GM10266 (cell line): ENCODE measurements around the gene SAMD14.

Experiments used
- DNase-seq: peaks from one replicate; pipeline ENCODE4 v3.0.0; 2012; ENCODE audit errors: extremely low spot score
- TF ChIP-seq, protein P1 (sequence below): IDR thresholded peaks from 2 replicates; pipeline ENCODE4 v1.5.1; 2012; ENCODE audit warnings: mild to moderate bottlenecking, low read depth; ENCODE audit not compliant: control insufficient read depth, insufficient read depth; ENCODE audit errors: missing control alignments

The SAMD14 gene

DNA sequence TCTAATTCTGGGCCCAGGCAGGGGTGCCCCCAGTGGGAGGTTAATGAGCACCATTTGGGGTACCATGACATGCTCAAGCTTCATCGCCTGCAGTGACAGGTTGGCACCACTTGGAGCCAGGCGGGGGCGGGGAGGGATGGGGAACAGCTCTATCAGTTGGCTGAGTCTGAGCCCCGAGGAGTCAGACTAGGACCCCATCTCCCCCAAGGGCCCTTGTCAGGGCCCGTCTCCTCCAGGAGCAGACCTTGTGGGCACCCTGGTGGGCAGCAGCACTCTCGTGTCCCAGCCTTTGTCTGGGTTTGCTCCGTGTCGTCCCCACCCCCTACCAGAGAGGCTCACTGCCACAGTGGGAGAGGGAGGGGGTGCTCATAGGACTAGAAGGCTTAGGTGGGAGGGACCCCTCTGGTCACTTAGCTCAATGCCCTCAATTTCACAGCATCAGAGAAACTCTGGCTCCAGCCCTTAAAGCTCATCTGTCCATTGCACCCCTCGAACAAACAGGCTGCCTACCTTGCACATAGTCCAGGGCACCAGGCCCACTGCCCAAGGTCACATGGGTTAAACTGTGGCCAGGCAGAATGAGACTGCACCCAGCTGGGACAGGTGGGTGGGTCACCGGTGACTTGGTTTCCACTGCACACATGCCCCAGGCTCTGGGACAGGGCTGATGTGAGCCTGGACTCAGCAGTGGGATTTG is 16.4 kb upstream of the SAMD14 start:
- TF ChIP-seq, protein P1, sequence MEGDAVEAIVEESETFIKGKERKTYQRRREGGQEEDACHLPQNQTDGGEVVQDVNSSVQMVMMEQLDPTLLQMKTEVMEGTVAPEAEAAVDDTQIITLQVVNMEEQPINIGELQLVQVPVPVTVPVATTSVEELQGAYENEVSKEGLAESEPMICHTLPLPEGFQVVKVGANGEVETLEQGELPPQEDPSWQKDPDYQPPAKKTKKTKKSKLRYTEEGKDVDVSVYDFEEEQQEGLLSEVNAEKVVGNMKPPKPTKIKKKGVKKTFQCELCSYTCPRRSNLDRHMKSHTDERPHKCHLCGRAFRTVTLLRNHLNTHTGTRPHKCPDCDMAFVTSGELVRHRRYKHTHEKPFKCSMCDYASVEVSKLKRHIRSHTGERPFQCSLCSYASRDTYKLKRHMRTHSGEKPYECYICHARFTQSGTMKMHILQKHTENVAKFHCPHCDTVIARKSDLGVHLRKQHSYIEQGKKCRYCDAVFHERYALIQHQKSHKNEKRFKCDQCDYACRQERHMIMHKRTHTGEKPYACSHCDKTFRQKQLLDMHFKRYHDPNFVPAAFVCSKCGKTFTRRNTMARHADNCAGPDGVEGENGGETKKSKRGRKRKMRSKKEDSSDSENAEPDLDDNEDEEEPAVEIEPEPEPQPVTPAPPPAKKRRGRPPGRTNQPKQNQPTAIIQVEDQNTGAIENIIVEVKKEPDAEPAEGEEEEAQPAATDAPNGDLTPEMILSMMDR = no peak
- DNase-seq = no peak

DNA sequence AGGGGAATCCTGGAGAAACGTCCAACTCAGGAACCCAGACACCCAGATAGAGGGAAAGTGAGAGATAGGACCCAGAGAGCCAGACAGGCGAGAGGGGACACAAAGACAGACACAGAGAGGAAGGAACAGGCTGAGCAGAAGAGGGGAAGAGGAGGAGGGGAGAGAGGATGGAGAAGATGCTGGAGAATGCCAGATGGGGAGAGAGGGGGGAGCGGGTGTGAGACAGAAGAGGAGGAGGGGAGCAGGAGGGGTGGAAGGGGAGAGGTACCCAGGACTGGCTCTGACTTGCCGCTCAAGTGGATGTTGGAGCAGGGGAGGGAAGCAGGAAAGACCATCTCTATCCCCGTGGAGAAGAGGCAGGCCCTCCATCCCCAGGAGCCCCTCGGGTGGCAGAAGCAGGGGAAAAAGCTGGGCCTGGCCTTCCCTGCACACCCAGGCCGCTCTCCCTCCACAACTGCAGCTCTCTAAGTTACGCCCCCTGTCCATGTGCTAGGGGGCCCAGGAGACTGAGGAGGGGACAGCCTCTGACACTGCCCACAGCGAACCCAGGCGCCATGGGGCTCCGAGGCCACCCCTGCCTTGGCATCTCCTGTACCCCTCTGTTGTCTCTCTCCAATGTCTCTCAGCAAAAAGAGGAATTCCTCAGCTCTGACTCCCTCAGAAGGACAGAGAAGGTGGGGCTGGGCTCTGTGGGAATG is 15.7 kb upstream of the SAMD14 start:
- TF ChIP-seq, protein P1 = no peak

GRCh38 chr17:50144845-50145531 is 15.0 kb upstream of the SAMD14 start:
- no peak for DNase-seq

More for the DNA sequence above, 15.7 kb upstream of the SAMD14 start:
- no peak for DNase-seq

GRCh38 chr17:50144355-50144754 is 14.4 kb upstream of the SAMD14 start:
- TF ChIP-seq, protein P1 = no peak
- DNase-seq = no peak

More at GRCh38 chr17:50144845-50145531, 15.0 kb upstream of the SAMD14 start:
- TF ChIP-seq, protein P1 = no peak

DNA sequence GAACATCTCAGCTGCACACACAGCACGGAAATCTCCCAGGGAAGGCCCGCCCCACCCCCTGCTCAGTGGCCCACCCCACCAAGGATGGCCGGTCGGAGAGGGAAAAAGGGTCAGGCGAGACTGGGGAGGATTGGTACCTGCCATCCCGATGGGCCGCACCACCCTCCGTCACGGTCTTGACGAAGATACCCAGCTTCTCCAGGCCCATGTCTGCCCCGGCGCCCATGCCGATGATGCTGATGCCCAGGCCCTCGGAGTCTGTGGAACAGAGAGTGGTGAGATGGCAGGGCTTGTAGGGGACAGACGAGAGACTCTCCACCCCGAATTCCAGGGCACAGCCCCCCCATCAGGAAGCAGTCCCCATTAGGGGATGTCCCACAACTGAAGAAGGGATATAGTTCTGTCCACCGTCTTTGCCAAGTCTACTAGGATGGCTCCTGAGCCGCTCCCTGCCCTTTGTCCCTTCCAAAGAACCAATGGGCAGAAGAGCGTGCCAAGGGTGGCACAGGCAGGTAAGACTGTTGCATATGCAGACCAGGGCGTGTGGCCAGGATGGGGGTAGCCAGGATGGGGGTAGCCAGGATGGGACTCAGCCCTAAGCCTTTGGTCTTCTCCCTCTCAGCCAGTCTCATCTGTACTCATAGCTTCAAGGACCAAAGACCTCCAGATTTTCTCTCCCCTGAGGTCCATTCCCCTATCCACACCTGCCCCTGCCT is 13.7 kb upstream of the SAMD14 start:
- TF ChIP-seq, protein P1 = no peak
- no peak for DNase-seq

- DNase-seq = no peak
- TF ChIP-seq, protein P1 = no peak
Observed at GRCh38 chr17:50141745-50142110, 11.8 kb upstream of the SAMD14 start.
